T-helper 1 cell (primary cell): ENCODE results near the gene INPP4A.
A peak's percentile ranks its signal among the peaks of the same experiment; 100 is the strongest.

Experiments
- DNase-seq, 5 donors: peaks; one replicate each; pipeline ENCODE4 v3.0.0-alpha.2; 2012 to 2020

INPP4A gene

DNA sequence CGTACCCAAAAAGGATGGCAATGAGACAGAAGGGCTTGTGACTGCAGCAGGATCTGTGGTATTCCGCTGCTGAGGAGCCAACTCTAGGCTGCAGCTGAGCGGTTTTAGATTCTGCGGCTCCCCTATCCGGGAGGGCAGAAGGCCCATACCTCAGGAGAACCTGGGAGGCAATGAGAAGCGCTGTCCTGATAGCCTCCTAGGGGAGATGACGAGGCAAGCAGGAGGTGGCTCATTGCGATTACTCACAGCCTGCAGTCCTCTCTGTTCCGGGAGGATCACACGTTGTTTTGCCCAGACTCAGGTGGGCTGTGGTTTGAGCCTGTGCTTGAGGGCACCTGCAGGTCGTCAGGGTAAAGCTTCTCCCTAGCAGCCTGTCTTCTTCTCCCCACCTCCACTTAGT is 98.6 kb downstream of the INPP4A start:
- DNase-seq, result no peak

DNA sequence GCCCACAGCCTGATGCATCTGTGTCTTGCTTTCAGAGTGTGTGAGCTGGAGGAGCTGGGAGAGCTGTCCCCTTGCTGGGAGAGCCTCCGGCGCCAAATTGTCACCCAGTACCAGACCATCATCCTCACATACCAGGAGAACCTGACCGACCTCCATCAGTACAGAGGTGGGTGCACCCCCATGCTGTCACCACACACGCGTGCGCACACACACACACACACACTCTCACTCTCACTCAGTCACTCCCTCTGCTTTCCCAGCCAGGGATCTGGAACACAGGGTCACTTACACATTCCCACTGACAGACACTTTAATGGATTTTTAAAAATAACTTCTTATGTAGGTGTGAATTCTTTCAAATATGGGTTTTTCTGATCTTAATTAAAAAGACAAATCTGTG is 99.2 kb downstream of the INPP4A start:
- no peak for DNase-seq

DNA sequence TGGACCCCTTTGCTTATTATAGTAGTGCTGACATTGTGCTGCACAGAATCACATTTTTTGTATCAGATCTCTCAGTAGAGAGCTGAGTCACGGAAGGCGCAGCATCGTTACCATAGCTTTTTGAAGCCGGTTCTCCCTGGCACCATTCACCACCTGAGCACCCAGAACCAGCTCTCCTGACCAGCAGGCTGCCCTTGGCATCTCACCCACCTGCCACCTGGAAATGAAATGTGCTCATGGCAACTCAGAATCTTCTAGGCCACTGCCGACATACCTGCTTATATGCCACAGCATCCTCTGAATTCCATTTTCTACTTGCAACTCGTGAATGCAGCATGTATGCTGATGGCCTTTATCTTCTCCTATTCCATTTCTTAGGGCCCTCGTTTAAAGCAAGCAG is 100.9 kb downstream of the INPP4A start:
- no peak for DNase-seq

DNA sequence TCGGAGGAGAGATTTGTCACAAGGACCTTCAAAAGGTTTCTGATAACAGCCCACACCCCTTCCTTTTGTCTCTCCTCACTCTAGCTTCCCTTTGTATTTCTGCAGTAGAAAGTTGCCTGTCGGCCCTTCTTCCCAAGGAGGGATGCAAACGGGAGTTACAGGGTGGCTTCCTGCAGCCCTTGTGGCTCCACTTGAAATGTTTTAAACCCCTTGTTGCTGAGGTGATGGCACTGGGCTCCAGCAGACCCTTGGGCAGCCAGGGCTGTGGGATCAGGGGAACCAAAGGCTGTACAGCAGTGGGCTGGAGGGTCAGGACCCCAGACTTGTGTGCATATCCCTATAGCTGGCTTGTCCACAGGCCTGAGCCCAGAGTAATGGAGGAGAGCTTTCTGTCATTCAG is 101.5 kb downstream of the INPP4A start:
- DNase-seq, result no peak

DNA sequence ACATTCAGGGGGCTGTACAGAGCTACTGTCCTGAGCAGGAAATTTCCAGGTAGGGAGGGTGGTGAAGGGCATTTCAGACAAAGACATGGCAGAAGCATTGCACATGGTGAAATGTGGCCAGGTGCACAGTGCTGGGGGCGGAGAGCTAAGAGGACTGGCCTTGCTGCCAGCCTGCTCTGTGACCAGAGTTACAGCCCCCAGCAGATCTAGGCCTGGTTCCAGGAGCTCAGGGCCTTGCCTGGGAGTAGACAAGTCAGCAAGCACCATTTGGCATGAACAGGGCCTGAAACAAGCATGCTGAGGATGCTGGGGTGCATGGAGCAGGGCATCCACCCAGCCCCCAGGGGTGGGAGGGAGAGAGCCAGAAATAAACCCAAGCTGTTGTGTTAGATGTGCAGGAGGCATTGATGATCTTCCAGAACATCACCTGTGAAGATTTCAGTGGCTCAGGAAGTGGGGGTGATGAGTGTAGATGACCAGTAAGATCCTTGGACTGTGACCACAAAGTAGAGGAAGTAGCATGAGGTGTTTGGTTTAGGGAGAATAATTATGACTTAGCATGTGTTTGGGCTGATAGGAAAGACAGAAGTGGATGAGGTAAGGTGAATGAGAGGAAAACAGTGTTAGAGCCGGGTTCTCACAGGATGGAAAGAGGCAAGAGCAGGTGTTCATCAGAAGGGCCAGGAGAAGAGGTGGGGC is 102.6 kb downstream of the INPP4A start:
- no peak for DNase-seq

DNA sequence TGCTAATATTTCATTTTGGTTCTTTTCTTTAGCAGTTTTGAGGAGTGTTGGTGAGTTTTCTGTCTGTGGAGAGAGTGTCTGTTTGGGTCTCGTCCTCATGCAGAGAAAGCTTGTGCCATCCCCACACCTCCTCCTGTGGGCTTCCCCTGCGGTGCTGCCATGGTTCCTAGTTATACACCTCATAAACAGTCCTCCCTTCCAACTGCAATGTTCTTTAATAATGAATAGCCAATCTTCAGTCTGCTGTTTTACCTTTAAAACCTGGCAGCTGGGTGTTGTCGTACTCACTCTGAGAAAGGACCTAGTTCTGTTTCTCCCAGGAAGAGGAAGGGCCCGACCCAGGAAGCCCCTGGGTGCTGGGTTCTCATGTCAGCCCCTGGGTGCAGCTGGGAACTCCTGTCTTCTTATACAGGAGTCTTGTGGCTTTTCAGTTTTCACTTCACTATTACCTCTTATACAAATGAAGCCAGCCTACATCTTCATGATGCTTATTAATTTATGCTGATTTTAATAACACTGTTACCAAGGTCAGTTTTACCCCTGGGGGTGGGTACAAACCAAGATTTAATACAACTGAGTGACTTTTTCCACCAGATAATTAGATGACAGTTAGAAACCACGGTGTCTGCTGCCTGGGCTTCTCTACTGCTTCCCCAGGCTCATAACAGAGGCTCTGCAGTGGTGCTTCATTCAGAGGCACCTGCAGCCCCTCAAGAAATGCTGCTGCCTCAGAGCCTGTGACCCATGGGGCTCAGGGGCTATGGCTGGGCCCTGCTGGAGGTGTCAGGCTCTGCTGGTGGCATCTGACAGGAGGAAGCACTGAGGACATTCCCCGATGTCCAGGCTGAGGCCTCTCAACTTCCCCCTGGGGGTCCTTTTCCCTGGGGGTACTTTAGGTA is 104.5 kb downstream of the INPP4A start:
- no peak for DNase-seq

DNA sequence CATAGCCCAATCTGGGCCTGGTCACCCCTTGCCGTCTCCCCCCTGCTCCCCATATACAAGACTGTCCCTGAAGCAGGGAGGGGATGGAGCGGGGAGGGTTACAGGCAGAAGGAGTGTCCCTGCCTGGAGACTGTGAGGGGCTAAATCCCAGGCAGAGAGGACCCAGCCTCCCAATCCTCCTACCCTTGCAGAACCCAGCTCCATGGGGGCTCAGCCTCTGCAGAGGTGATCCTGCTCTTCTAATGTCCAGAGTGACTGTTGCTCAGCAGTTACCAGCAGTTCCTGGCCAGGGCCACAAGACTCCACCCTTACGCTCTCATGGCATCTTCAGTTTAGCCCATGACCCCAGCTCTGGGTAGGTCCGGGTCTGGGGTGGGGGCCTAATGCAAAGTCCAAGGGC is 105.5 kb downstream of the INPP4A start:
- DNase-seq, result no peak

DNA sequence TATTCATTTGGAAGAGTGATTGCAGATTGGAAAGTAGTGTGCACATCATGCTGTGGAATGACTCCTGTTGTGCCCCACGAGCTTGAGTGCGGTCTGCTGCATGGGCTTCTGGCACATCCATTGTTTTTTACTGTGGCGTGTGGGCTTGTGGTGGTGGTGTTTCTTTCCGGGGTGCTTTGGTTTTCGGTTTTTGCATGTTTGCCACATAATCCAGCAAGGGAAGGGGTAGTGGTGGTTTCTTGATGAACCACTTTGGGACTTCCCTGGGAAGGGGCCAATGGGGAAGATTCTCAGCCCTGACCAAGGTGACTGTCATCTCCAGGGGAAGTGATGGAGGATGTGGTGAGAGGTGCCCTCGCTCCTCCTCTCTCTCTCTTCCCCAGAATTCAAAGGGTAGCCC is 106.7 kb downstream of the INPP4A start:
- DNase-seq, result peak in 1 of 5 donors; percentile 52

DNA sequence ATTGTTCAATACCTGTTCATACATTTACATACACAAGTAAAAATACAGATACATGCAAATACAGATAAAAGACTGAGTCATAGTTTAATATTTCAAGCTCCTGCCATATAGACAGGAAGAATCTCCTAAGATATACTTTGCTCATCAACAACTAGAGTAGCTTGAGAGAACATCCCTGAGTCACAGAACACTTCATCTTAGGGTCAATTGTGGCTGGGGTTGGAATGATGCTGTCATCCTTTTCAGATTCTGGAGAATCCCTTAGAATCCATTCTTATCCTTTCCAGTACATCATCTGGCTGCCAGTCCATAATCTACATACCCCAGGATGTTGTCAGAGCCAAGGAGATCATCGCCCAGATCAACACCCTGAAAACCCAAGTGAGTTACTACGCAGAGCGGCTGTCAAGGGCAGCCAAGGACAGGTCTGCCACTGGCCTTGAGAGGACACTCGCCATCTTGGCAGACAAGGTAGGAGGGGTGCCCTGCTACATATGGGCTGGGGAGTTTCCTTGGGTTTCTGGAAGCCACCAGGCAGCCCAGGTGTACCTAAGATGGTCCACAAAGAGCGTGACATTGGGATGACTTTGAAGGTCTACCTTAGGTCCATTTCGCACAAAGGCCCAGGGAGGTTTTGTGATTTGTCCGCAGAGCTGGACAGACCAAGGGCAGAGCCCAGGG is 108.0 kb downstream of the INPP4A start:
- DNase-seq, result no peak

DNA sequence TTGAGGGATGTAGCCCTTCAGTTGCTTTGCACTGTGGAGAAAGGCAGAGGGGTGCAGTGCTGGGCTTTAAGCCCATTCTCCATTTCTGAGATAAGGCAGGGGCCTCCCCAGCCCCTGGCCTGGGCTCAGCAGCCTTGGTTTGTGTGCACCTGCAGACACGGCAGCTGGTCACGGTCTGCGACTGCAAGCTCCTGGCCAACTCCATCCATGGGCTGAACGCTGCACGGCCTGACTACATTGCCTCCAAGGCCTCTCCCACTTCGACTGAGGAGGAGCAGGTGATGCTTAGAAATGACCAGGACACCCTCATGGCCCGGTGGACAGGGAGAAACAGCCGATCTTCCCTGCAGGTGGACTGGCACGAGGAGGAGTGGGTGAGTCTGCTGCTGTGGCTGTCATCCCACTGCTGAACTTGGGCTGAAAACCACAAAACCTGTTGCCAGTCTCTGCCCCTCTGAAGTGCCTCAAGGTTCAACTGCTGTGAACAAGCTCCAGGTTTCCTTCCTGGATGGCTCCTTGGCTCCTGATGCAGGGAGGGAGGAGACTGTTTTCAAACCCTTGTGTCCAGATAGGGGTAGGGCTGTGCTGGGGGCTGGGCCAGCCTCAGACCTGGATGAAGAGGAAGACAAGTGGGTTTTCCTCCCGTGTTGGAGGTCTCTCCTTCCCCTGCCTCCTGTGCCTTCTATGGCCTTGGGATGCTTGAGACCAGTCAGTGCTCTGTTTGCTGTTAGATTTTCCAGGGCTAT is 109.6 kb downstream of the INPP4A start:
- DNase-seq, result no peak

DNA sequence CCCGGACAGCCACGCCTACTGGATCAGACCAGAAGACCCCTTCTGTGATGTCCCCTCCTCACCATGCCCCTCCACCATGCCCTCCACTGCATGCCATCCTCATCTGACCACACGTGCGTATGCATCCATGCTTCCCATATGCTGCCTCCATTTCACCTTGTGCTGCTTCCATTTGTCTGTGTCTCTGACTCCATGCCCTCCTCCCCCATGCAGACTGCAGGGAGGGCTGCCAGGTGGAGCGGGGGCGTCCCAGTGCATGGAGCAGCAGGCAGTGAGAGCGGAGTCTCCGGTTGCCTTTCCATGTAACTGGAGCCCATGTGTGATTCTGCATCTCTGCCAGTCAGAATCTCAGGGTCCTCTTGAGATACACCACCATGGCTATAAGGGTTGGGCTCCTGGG is 111.0 kb downstream of the INPP4A start:
- no peak for DNase-seq

DNA sequence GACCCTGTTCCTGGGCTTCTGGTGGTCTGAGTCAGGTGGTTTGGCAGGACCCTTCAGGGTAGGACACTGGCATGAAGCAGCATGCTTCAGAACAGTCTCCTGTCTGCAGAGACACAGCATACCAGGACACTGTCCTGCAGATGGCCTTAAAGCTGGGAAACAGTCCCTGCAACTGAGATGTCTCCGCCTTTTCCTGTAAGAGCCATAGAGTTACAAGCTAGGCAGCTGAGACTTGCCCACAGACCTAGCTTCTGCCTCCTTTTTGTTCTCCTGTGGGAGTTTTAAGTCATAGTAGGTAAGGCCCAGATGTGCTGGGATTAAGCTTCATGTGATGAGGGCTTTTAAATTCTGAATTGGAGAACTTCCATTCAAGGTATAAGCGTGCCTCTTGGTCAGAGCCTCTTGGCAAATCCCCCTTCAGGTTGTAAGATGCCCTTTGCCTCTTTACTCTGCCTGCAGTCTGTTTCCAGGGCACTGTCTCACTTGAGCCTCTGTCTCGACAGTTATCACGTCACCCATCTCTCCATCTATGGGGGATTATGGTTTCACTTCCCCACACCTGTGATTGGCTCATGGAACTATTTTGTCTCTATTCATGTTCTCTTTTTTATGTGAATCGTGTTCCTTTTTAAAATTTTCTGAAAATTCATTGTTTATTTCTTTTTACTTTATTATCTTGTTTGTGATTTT is 111.8 kb downstream of the INPP4A start:
- no peak for DNase-seq

DNA sequence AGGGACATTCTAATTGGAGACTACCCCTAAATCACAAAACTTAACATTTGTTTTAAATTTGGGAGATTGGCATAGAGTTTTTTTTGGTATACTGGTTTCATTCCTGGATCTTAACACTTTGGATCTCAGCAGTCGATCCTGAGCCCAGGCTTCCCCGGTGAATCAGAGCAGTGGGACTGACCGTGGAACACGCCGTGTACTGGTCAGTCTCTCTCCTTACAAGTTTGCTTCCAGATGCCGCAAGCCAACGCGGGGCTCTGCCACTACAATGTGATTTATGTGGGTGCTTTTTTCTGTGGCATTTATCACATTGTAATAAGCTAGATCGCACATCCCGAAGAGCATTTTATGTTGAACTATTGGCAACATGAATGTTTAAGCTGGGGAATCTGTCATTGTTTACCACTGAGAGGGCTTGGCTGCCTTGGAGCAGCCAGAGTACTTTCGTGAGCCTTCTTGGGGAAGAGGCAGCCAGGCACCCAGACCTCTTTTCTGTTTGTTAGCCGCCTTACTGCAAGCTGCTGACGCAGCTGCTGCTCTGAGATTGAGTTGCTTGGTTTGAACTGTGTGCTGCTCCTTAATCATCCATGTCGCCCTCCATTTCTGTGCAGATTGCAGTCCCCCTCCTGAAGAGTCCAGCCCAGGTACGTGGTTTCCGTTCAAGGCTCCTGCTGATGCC is 114.3 kb downstream of the INPP4A start:
- no peak for DNase-seq

DNA sequence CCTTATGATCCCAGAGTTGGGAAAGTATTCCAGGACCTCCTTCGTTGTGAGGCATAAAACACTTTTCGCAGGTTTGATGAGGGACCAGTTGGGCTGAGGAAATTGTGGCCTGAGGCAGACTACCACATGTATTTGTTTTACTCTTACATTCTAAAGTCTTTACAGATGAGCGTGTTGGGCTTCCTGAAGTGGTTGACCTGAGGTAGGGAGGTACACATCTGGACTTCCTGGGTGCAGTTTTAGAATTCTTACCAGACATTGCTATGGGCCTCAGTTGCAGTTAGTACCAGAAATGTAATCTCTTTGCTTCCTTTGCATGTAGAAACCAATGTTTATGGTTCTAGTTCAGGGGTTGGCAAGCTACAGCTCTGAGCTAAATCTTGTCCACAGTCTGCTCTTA is 114.9 kb downstream of the INPP4A start:
- no peak for DNase-seq

DNA sequence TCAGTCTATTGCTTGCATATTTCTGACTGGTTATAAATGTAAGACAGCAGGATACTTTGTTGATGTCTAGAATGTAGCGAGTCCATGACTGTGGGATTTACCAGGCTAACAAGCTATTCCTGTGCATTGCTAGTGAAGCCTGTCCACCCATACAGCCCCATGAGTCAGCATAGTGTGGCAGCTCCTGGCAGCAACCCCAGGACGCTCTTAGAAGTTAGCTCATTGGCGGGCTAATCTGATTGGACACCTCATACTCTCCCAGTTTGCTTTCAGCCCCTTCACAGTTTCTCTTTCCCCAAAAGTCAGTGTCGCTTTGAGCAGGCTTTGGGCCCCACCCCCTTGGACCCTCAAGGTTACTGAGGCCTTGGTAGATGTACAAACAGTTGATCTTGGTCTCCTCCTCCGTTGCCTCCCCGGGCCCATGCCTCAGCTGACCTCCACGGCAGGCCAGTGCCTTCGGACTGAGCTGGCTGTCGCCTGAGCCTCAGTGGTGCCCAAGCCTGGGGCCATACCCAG is 115.7 kb downstream of the INPP4A start:
- no peak for DNase-seq

DNA sequence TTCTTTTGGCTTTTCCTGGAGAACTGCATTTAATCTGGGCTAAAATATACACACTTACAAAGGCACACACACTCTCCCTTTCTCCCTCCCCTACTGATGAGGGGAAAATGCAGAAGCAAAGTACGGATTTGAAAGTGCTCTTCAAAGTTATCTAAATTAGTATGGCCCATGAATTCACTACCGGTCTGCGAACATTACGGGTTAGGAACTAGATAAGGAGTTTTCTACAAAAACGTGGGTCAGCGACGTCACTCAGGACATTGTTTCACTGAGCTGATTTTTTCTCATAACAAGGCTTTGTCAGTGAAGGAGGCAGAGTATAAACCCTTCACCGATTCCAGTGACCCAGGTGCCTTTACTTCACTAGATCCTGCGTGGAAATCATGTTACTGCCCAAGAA is 116.4 kb downstream of the INPP4A start:
- no peak for DNase-seq

DNA sequence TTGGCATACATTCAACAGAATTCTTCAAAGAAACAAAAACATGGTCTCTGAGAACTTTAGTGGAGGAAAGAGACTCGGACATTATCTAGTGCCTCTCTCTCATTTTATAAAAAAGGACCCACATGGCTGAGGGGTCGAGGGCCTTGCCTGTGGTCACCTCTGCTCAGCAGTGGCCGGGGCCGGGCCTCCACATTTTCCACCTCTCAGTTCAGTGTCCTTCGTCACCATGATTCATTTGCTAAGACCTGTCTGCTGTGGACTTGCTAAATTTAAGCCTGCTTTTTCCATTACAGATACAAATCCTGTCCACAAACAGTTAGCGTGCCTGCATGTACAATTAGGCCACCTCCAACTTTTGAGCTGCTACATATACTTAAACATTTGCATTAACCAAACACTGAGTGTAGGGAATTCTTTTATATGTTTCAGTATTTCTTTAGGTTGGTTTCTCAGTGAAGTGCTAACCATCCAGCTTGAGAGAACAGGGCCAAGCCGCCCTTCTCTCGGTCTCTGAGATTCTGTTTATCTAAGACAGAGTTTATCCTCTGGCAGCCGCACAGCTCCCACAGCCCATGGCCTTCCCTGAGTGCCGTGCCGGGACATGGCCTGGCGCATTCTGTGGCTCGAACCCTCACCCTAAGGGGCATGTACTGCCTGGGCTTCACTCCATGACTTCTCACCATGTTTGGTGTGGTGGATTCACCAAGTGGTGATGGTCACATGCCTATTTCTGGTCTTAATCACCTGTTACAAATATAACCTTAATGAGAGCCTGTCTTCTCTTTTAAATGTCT is 117.4 kb downstream of the INPP4A start:
- DNase-seq, result no peak

DNA sequence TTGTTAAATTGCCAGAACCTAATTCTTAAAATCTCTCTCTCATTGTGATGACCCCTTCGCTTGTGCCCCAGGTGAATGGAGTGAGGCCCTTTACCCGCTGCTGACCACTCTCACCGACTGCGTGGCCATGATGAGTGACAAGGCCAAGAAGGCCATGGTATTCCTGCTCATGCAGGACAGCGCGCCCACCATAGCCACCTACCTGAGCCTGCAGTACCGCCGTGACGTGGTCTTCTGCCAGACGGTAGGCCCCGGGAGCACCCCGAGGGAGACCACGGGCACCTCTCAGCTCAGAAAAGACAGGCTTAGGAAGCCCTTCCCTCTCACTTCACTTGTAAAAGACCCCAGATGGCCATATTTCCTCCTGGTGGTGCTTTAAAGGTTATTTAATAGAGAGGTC is 118.7 kb downstream of the INPP4A start:
- DNase-seq, result no peak

DNA sequence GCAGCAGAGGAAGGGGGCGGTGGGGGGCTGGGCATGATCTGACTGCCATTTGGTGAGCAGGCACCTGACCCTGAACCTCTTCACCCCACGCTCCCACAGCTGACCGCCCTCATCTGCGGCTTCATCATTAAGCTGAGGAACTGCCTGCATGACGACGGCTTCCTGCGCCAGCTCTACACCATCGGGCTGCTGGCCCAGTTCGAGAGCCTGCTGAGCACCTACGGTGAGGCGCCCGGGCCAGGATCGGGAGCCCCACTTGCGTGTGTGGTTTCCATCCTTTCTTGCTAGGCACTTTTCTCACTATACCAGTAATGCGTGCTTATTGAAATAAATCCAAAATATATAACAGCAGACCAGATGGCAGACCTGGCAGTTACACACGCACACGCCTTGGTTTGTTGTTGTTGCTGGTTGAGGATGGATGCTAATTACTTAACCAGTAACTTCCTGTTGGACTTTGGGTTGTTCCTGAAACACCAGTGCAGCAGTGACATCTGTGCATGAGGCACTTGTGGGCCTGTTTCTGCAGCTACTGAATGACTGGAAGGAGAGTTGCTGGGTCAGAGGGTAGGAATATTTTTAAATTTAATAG is 120.0 kb downstream of the INPP4A start:
- no peak for DNase-seq

DNA sequence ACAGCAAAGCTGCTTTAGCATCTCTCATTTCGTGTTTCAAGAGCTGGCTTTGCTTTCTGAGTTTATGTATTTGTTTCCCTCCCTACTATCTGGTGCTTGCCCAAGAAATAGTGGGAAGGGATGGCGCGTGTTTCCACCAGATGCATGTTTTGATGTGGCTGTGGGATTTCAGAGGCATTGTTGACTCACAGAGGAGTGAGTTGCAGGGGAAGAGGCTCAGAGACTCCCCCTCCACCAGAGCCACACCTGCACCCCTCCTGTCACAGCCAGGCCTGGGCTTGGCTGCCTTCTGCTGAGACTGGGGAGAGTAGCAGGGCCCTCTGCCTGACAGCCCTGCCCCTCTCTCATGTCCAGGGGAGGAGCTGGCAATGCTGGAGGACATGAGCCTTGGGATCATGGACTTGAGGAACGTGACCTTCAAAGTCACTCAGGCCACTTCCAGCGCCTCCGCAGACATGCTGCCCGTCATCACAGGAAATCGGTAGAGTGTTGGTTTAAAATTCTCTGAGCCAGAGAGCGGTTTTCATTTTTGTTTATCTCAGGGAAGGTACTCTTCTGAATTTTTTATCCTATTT is 120.7 kb downstream of the INPP4A start:
- DNase-seq, result no peak
